Thyroid gland (tissue), 4 donors: ENCODE results near the gene VRK3. TPM values are rescaled to one million over a fixed set of nuclear protein-coding genes. Genes with fewer than 3 reads are reported as not detected.

Source experiments
- DNase-seq, 2 donors: peaks; one replicate each; pipeline ENCODE4 v3.0.0-alpha.2; 2019
- H3K27ac ChIP-seq, 3 donors: fragments of 200-600 bp; sonication (generic); 1 replicate in 2 of 3; 2 replicates in 1 of 3; pipeline ENCODE4 v1.5.1; 2016 to 2019; ENCODE audit warnings: mild to moderate bottlenecking in 1 of 3, moderate library complexity in 1 of 3
- H3K27me3 ChIP-seq: fragments of 200-600 bp; sonication (generic); one replicate; pipeline ENCODE4 v1.5.1; 2019
- H3K36me3 ChIP-seq, 2 donors: fragments of 200-600 bp; sonication (generic); one replicate each; pipeline ENCODE4 v1.5.1; 2016 to 2019
- H3K4me1 ChIP-seq, 2 donors: fragments of 200-600 bp; sonication (generic); one replicate each; pipeline ENCODE4 v1.5.1; 2017 to 2019
- H3K4me3 ChIP-seq, 3 donors: fragments of 200-600 bp; sonication (generic); replicated peaks in 1 of 3; 1 replicate in 2 of 3; 2 replicates in 1 of 3; pipeline ENCODE4 v1.5.1; 2016; ENCODE audit warnings: mild to moderate bottlenecking in 1 of 3
- H3K9me3 ChIP-seq: fragments of 200-600 bp; sonication (generic); one replicate; pipeline ENCODE4 v1.5.1; 2017
- CTCF ChIP-seq, 6 experiments: fragments of 200-600 bp in 3 of 6; fragments of 450-650 bp in 3 of 6; sonication (generic) in 3 of 6; IDR thresholded peaks; one replicate each; pipeline ENCODE4 v1.5.1; 2016 to 2019; ENCODE audit warnings: antibody characterized with exemption in 6 of 6, mild to moderate bottlenecking in 2 of 6, inconsistent platforms in 1 of 6, moderate library complexity in 1 of 6
- POLR2A ChIP-seq, 2 donors: fragments of 450-650 bp; IDR thresholded peaks; one replicate each; pipeline ENCODE4 v1.6.1; 2017; ENCODE audit warnings: antibody characterized with exemption in 2 of 2, mild to moderate bottlenecking in 2 of 2, moderate library complexity in 1 of 2
- WGBS, 2 donors: methylation state at CpG; one replicate each; pipeline ENCODE4 v1.1.5; 2017; 5-methylcytosine and 5-hydroxymethylcytosine counted together
- intact Hi-C: fragments of 100-400 bp; cut with DNase I; formaldehyde crosslinking; loops from one replicate; pipeline ENCODE4 v1.15.1; 2023
- total RNA-seq, 4 donors: library from RNA; depleted of rRNA; stranded (reverse); fragments of >200 nt; gene quantifications; one replicate each; pipeline ENCODE4 v1.2.3, GENCODE V29; 2016

Gene VRK3
- total RNA-seq, 4 donors from 2014 or later, result 34.7 to 52.1 (median 46.8) TPM

GRCh38 chr19:50022823-50023222 is 2.3 kb downstream of the VRK3 start:
- H3K4me1 ChIP-seq, result peaks cover 20 to 22% of the 10 kb centered on the region in 2 donors
- WGBS, 2 donors, result 81 to 89% methylated on average over 7 of the region's 7 CpGs
- H3K9me3 ChIP-seq, result no peaks in the 10 kb centered on the region
- DNase-seq, result no peak
- TF ChIP-seq CTCF (IDR thresholded peaks at IDR 0.05) (no peak), POLR2A (IDR thresholded peaks at IDR 0.05) (no peak)
- H3K27ac ChIP-seq, result no peak overlapping the region
- intact Hi-C loops, result no loop called here
- H3K27me3 ChIP-seq, result no peaks in the 10 kb centered on the region
- peaks cover 10% of the 10 kb centered on the region in 2 donors for H3K36me3 ChIP-seq
- no peak overlapping the region for H3K4me3 ChIP-seq

GRCh38 chr19:50020481-50020880 is 4.7 kb downstream of the VRK3 start:
- Histone ChIP-seq H3K27ac (no peak overlapping the region), H3K27me3 (no peaks in the 10 kb centered on the region), H3K36me3 (peaks cover 30% of the 10 kb centered on the region in 2 donors), H3K4me3 (no peak overlapping the region), H3K9me3 (no peaks in the 10 kb centered on the region), H3K4me1 (peaks cover 9 to 13% of the 10 kb centered on the region in 2 donors)
- 84 to 87% methylated on average over 6 of the region's 6 CpGs for WGBS, 2 donors
- TF ChIP-seq CTCF (IDR thresholded peaks at IDR 0.05) (no peak), POLR2A (IDR thresholded peaks at IDR 0.05) (no peak)
- intact Hi-C loops, result no loop called here
- no peak for DNase-seq

GRCh38 chr19:50016225-50016807 is 8.9 kb downstream of the VRK3 start:
- Histone ChIP-seq H3K4me3 (no peak overlapping the region), H3K36me3 (peaks cover 55% of the 10 kb centered on the region in 2 donors), H3K9me3 (no peaks in the 10 kb centered on the region), H3K4me1 (no peaks in the 10 kb centered on the region), H3K27me3 (no peaks in the 10 kb centered on the region), H3K27ac (no peak overlapping the region)
- WGBS, 2 donors, result 100% methylated on average over 1 of the region's 1 CpG
- DNase-seq, result no peak
- intact Hi-C loops, result no loop called here
- TF ChIP-seq CTCF (IDR thresholded peaks at IDR 0.05) (no peak), POLR2A (IDR thresholded peaks at IDR 0.05) (no peak)

- peaks cover 24 to 49% of the 10 kb centered on the region in 2 donors for H3K36me3 ChIP-seq
- TF ChIP-seq CTCF (IDR thresholded peaks at IDR 0.05), result no peak
- TF ChIP-seq POLR2A (IDR thresholded peaks at IDR 0.05), result no peak
- 58 to 69% methylated on average over 9 to 10 of the region's 10 CpGs for WGBS, 2 donors
- H3K27ac ChIP-seq, result no peak overlapping the region
- H3K27me3 ChIP-seq, result no peaks in the 10 kb centered on the region
- H3K4me3 ChIP-seq, result no peak overlapping the region
- H3K9me3 ChIP-seq, result no peaks in the 10 kb centered on the region
- DNase-seq, result no peak
- intact Hi-C loops, result no loop called here
- H3K4me1 ChIP-seq, result peaks cover 0 to 8% of the 10 kb centered on the region in 2 donors
Measured at GRCh38 chr19:50008532-50008931, 16.6 kb downstream of the VRK3 start.

- intact Hi-C loops, result no loop called here
- Histone ChIP-seq H3K4me1 (peaks cover 0 to 8% of the 10 kb centered on the region in 2 donors), H3K9me3 (no peaks in the 10 kb centered on the region), H3K27ac (no peak overlapping the region), H3K36me3 (peaks cover 18 to 49% of the 10 kb centered on the region in 2 donors), H3K4me3 (no peak overlapping the region), H3K27me3 (no peaks in the 10 kb centered on the region)
- no peak for DNase-seq
- TF ChIP-seq POLR2A (IDR thresholded peaks at IDR 0.05) (no peak), CTCF (IDR thresholded peaks at IDR 0.05) (no peak)
- 97 to 98% methylated on average over 2 of the region's 2 CpGs for WGBS, 2 donors
Measured at GRCh38 chr19:50007947-50008346, 17.2 kb downstream of the VRK3 start.
